Measurements from ENCODE around the gene CRKL.

The CRKL gene

GRCh38 chr22:20912494-20912893 is 4.7 kb upstream of the CRKL start:
- no peak for DNase-seq (ENCODE audit: low read depth in 1 of 2, low spot score in 1 of 2)
- Histone ChIP-seq H3K27ac (replicated peaks) (no peak overlapping the region), H3K4me3 (replicated peaks; ENCODE audit: insufficient read depth, low read length) (no peak overlapping the region), H3K27me3 (ENCODE audit: insufficient read depth, poor library complexity, severe bottlenecking) (no peaks in the 10 kb centered on the region)
- TF ChIP-seq GABPA (IDR thresholded peaks at IDR 0.05; ENCODE audit: low read depth) (no peak), SPI1 (IDR thresholded peaks at IDR 0.05; ENCODE audit: borderline replicate concordance, low read depth) (no peak), POLR2AphosphoS5 (IDR thresholded peaks at IDR 0.05; ENCODE audit: low read depth) (no peak), REST (IDR thresholded peaks at IDR 0.05; ENCODE audit: insufficient replicate concordance, low read depth) (no peak)
- TF ChIP-seq, protein P1, sequence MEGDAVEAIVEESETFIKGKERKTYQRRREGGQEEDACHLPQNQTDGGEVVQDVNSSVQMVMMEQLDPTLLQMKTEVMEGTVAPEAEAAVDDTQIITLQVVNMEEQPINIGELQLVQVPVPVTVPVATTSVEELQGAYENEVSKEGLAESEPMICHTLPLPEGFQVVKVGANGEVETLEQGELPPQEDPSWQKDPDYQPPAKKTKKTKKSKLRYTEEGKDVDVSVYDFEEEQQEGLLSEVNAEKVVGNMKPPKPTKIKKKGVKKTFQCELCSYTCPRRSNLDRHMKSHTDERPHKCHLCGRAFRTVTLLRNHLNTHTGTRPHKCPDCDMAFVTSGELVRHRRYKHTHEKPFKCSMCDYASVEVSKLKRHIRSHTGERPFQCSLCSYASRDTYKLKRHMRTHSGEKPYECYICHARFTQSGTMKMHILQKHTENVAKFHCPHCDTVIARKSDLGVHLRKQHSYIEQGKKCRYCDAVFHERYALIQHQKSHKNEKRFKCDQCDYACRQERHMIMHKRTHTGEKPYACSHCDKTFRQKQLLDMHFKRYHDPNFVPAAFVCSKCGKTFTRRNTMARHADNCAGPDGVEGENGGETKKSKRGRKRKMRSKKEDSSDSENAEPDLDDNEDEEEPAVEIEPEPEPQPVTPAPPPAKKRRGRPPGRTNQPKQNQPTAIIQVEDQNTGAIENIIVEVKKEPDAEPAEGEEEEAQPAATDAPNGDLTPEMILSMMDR (IDR thresholded peaks at IDR 0.05; ENCODE audit: insufficient read depth, low read length) = no peak

- Histone ChIP-seq H3K4me3 (replicated peaks; ENCODE audit: insufficient read depth, low read length) (peak overlapping the region; percentile 77), H3K27ac (replicated peaks) (peak overlapping the region; percentile 94), H3K27me3 (ENCODE audit: insufficient read depth, poor library complexity, severe bottlenecking) (no peaks in the 10 kb centered on the region)
- TF ChIP-seq SPI1 (IDR thresholded peaks at IDR 0.05; ENCODE audit: borderline replicate concordance, low read depth) (no peak), REST (IDR thresholded peaks at IDR 0.05; ENCODE audit: insufficient replicate concordance, low read depth) (no peak), GABPA (IDR thresholded peaks at IDR 0.05; ENCODE audit: low read depth) (no peak), POLR2AphosphoS5 (IDR thresholded peaks at IDR 0.05; ENCODE audit: low read depth) (no peak)
- TF ChIP-seq, protein P1 (IDR thresholded peaks at IDR 0.05; ENCODE audit: insufficient read depth, low read length) = no peak
- DNase-seq (ENCODE audit: low read depth in 1 of 2, low spot score in 1 of 2) = no peak
These were observed 1.5 kb downstream of the CRKL start for GRCh38 chr22:20918663-20919218.

GRCh38 chr22:20919718-20920117 is 2.5 kb downstream of the CRKL start:
- no peaks in the 10 kb centered on the region for H3K27me3 ChIP-seq (ENCODE audit: insufficient read depth, poor library complexity, severe bottlenecking)
- H3K4me3 ChIP-seq (replicated peaks; ENCODE audit: insufficient read depth, low read length) = peak overlapping the region; percentile 77
- H3K27ac ChIP-seq (replicated peaks) = no peak overlapping the region
- TF ChIP-seq GABPA (IDR thresholded peaks at IDR 0.05; ENCODE audit: low read depth) = no peak
- TF ChIP-seq, protein P1 (IDR thresholded peaks at IDR 0.05; ENCODE audit: insufficient read depth, low read length) = no peak
- TF ChIP-seq SPI1 (IDR thresholded peaks at IDR 0.05; ENCODE audit: borderline replicate concordance, low read depth) = no peak
- no peak for TF ChIP-seq POLR2AphosphoS5 (IDR thresholded peaks at IDR 0.05; ENCODE audit: low read depth)
- TF ChIP-seq REST (IDR thresholded peaks at IDR 0.05; ENCODE audit: insufficient replicate concordance, low read depth) = no peak
- no peak for DNase-seq (ENCODE audit: low read depth in 1 of 2, low spot score in 1 of 2)
